ENCODE measurements around the gene RPL22L1.

DNA sequence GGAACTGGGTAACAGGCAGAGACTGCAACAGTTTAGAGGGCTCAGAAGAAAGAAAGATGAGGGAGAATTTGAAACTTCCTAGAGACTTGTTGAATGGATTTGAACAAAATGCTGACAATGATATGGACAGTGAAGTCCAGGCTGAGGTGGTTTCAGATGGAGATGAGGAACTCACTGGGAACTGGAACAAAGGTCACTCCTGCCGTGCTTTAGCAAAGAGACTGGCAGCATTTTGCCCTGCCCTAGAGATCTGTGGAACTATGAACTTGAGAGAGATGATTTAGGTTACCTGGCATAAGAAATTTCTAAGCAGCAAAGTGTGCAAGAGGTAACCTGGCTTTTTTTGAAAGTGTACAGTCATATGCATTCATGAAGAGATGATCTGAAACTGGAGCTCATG is 26.8 kb upstream of the RPL22L1 start:
- TF ChIP-seq, protein P1, sequence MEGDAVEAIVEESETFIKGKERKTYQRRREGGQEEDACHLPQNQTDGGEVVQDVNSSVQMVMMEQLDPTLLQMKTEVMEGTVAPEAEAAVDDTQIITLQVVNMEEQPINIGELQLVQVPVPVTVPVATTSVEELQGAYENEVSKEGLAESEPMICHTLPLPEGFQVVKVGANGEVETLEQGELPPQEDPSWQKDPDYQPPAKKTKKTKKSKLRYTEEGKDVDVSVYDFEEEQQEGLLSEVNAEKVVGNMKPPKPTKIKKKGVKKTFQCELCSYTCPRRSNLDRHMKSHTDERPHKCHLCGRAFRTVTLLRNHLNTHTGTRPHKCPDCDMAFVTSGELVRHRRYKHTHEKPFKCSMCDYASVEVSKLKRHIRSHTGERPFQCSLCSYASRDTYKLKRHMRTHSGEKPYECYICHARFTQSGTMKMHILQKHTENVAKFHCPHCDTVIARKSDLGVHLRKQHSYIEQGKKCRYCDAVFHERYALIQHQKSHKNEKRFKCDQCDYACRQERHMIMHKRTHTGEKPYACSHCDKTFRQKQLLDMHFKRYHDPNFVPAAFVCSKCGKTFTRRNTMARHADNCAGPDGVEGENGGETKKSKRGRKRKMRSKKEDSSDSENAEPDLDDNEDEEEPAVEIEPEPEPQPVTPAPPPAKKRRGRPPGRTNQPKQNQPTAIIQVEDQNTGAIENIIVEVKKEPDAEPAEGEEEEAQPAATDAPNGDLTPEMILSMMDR (IDR thresholded peaks at IDR 0.05) = no peak
- no peak for TF ChIP-seq POLR2A (IDR thresholded peaks at IDR 0.05)
